Cardiac fibroblast (primary cell): ENCODE data around the gene ACSL6.

ENCODE experiments used
- DNase-seq, 2 donors: peaks; one replicate each; pipeline versions ENCODE4 v3.0.0 to v3.0.0-alpha.2; 2010; ENCODE audit warnings: low read depth in 2 of 2
- H3K4me3 ChIP-seq, 2 donors: replicated peaks in 1 of 2; 1 replicate in 1 of 2; 2 replicates in 1 of 2; pipeline ENCODE4 v1.5.1; 2011; ENCODE audit warnings: low read depth in 2 of 2, low read length in 2 of 2, mild to moderate bottlenecking in 2 of 2, moderate library complexity in 1 of 2
- TF ChIP-seq, protein P1 (sequence below): IDR thresholded peaks from one replicate; pipeline ENCODE4 v1.5.1; 2011; ENCODE audit warnings: low read depth, mild to moderate bottlenecking, low read length, inconsistent platforms

The ACSL6 gene

DNA sequence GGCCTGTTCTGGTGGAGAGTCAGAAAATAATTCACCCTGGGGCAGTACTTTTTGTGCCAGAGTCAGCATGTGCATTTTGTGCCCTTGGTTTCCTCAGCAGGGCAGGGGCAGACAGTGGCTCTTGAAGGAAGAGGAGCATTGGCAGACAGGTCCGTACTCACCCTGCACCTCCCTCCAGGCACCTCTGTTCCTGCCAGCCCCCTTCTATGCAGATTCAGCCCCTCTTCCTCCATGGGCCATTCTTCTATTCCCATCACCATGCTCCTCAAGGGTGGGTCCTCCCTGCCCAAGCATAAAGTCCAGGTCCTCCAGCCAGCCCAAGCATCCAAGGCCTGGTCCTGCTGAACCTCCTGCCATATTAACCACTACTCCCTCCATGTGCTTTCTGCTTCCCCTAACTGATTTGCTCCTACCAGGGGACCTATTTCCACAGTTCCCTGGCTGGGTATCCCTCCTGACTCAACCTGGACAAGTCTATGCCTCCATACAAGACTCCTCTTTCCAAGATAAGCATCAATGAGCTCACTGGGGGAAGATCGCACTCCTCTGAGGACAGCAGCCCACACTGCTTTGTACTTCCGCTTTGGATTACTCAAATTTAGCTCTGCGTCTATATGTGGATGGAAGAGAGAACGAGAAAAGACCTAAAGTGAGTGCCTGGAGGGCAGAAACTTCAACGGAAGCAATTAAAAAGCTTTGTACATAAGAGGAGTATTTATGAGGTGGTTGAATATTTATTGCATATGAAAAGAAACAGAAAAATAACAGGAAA is 9.3 kb upstream of the ACSL6 start:
- H3K4me3 ChIP-seq = no peak overlapping the region
- TF ChIP-seq, protein P1, sequence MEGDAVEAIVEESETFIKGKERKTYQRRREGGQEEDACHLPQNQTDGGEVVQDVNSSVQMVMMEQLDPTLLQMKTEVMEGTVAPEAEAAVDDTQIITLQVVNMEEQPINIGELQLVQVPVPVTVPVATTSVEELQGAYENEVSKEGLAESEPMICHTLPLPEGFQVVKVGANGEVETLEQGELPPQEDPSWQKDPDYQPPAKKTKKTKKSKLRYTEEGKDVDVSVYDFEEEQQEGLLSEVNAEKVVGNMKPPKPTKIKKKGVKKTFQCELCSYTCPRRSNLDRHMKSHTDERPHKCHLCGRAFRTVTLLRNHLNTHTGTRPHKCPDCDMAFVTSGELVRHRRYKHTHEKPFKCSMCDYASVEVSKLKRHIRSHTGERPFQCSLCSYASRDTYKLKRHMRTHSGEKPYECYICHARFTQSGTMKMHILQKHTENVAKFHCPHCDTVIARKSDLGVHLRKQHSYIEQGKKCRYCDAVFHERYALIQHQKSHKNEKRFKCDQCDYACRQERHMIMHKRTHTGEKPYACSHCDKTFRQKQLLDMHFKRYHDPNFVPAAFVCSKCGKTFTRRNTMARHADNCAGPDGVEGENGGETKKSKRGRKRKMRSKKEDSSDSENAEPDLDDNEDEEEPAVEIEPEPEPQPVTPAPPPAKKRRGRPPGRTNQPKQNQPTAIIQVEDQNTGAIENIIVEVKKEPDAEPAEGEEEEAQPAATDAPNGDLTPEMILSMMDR = no peak
- no peak for DNase-seq

DNA sequence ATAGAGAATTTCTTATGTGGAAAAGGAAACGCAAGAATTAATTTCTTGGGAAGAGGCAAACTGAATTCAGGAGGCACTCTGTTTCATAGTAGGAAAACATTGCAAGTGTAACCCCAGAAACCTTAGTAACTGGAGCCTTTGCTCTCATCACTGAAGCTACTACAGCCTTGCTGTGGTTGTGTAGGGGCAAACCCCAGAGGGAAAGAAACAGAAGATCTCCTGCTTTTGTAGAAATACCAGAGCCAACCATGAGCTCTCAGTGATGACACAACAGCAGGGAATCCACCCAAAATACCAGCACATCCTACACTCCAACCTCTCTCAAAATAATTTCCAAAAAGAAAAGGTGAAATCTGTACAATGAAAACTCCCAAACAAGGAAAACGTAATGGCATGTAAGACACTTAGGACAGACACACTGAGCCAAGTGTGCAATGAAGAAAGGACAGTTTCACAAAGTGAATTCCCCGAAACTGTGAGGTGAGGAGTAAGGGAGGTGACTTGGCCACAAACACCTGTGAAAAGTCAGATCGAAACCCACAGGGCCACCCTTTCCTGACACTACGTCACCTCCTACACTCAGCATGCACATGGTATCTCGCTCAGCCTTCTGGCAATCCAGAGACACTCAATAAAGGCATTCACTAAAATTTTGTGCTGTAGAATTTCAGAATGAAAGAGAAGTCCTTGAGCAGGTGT is 8.5 kb upstream of the ACSL6 start:
- no peak overlapping the region for H3K4me3 ChIP-seq
- TF ChIP-seq, protein P1 = no peak
- DNase-seq = no peak

DNA sequence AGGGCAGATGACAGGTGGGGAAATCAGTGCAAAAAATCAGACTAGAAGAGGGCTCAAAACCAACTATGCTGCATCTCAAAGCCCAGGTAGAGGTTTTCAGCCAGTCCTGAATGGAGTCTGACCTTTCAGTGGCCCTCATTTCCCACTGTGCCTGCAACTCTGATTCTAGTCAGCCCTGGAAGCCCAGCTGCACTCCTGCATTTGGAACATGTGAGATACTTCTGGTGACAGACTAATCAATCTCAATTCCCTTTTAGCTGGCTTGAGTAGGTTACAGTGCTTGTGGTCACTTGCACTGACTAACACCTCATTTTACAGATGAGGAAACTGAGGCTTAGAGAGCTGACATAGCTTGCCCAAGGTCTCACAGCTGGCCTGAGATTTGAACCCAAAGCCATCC is 7.9 kb upstream of the ACSL6 start:
- TF ChIP-seq, protein P1 = no peak
- no peak for DNase-seq
- no peak overlapping the region for H3K4me3 ChIP-seq

DNA sequence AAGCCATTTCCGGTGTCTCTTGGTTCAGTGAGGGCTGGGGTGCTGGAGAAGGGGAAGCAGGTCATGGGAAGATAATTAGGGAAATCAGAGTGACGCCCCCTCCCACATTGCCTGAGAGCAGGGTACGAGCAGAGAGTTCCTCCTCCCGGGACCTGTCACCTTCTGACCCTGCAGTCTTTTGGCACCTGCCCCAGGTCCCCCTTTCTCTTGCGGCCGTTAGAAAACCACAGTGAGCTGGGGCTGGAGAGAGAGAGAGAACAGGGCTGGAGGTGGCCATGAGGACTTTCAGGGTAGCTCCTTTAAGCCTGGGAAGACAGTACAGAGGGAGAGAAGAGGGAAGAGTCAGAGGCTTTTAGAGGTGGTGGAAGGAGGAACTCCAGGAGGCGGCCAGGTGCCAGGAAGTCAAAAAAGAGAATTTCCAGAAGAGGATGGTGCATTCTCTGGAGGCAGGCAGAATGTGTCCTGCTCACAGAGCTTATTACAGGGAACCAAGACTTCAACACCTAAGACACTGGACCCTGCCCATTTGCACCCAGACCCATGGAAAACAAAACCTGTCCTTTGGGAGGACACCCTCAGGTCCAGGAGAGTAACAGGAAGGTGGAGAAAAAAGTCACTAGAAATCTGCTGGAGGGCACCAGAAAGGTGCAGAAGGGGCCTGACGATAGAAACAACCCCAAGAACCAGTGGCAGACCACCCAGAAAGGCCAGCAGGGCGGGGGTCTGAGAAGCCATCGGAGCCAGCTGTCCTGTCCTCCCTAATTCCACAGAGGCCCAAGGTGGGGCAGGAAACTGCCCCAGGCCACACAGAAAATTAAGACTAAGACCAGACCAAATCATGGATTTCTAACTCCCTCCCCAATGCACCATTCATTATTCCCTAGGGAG is 6.5 kb upstream of the ACSL6 start:
- no peak for DNase-seq
- TF ChIP-seq, protein P1 = no peak
- H3K4me3 ChIP-seq = no peak overlapping the region

DNA sequence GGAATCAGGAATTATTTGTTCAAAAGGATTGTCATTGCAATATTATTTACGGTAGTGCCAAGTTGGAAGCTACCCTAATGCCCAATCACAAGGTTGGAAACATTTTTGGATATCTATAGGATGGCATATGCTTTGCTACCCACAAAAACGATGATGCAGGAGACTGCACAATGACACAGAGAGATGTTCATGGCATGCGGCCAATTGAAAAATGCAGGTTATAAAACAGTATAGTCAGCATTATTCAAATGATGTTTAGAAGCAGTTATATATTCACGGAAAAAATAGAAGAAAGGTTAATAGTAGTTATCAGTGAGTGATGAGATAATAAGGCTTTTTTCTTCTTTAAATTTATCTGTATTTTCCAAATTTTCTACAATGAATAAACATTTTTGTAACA is 5.9 kb upstream of the ACSL6 start:
- DNase-seq = no peak
- no peak overlapping the region for H3K4me3 ChIP-seq
- TF ChIP-seq, protein P1 = no peak

DNA sequence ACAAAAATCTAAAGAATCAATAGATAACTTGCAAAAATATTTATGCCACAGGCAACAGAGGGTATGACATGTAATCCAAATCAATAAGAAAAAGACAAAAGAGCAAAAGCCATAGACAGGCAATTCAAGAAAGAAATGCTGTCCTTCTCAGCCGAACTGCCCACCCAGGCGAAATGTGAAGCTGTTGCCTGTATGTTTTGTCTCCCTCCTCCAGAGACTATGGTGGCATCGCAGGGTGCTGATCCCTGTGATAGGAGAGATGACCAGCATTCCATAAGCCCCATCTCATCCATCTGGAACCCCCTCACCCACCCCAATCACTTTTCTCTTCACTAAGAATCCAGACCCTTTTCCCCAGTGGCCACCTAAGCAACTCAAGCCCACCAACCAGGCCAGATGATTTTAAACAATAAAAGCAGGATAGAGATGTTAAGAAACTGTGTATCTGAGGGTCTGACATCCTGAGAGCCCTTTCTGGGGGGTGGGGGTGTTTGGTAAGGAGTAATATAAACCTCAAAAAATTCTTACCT is 5.3 kb upstream of the ACSL6 start:
- TF ChIP-seq, protein P1 = no peak
- H3K4me3 ChIP-seq = no peak overlapping the region
- no peak for DNase-seq
